GM12801 (cell line): ENCODE results near the gene SLC6A20.

Experiments used
- TF ChIP-seq, protein P1 (sequence below): IDR thresholded peaks from one replicate; pipeline ENCODE4 v1.5.1; 2011; ENCODE audit warnings: control low read depth; ENCODE audit not compliant: insufficient read length; ENCODE audit errors: extremely low read depth

Gene SLC6A20

DNA sequence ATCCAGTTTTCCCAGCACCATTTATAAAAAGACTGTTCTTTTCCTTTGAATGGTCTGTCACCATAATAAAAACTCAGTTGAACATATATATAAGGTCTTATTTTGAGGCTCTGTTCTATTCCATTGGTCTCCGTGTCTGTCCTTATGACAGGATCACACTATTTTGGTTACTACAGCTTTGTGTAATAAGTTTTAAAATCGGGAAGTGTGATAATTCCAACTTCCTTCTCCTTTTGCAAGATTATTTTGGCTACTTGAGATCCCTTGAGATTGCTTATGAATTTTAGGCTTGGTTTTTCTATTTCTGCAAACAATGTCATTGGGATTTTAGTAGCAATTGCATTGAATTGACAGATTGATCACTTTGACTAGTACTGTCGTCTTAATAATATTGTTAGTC is 71.4 kb downstream of the SLC6A20 start:
- TF ChIP-seq, protein P1, sequence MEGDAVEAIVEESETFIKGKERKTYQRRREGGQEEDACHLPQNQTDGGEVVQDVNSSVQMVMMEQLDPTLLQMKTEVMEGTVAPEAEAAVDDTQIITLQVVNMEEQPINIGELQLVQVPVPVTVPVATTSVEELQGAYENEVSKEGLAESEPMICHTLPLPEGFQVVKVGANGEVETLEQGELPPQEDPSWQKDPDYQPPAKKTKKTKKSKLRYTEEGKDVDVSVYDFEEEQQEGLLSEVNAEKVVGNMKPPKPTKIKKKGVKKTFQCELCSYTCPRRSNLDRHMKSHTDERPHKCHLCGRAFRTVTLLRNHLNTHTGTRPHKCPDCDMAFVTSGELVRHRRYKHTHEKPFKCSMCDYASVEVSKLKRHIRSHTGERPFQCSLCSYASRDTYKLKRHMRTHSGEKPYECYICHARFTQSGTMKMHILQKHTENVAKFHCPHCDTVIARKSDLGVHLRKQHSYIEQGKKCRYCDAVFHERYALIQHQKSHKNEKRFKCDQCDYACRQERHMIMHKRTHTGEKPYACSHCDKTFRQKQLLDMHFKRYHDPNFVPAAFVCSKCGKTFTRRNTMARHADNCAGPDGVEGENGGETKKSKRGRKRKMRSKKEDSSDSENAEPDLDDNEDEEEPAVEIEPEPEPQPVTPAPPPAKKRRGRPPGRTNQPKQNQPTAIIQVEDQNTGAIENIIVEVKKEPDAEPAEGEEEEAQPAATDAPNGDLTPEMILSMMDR = no peak

DNA sequence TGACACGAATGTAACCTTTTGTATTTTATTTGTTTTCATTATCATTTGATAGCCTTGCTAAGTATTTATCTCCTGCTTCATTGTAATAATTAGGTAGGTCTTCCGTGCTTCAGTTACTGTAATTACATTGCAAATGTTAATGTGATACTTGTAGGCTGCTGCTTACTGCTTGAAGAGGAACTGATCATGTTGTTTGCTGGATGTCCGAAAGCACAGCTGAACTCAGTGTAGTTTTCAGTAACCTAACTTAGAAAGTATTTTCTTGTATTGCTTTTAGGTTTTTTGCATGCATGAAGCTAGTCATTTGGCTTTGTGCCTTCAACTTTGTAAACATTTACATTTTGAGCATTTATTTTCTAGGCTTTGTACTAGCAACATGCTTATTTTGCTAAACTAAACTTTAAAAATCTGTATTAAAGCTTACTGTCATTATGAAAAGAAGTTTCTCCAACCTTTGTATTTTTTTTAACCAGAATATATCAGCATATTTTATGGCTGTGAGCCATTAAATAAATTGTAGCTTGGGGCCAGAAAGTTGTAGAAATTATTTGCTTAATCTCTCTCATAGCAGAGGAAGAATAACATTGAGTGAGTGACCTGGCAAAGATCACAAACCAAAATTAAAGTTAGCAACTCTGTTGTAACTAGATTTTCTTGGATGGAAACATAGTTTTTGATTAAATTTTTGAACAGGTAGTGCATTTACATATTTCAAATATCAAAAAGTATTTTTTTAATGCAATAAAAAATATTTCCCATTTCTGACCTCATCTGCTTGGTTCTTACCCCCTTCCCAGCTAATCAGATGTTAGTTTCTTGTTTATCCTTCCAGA is 76.5 kb downstream of the SLC6A20 start:
- TF ChIP-seq, protein P1 = no peak

DNA sequence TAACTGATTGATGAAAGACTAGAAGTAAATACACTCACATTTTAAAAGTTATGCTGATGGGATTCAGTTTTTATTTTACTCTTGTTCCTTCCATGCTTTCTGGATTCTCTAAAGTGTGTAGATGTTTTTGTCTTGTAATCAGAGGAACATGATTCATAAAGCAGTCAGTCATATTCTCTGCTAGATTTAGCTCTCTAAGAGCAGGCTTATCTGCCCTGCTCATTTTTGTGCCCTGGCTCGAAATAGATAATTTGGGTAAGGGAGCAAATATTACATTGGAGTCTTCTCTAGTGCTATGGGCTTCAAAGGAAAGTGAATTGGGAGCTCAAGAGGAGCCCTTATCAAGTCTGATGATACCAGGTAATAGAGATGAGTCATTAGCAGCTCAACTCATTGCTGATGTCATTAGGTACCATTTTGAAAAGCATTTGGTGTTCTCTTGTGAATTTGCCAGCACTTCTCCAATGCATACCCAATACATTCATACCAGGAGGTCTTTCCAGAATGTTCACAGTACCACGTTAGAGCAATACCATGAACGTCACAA is 79.5 kb downstream of the SLC6A20 start:
- TF ChIP-seq, protein P1 = no peak

DNA sequence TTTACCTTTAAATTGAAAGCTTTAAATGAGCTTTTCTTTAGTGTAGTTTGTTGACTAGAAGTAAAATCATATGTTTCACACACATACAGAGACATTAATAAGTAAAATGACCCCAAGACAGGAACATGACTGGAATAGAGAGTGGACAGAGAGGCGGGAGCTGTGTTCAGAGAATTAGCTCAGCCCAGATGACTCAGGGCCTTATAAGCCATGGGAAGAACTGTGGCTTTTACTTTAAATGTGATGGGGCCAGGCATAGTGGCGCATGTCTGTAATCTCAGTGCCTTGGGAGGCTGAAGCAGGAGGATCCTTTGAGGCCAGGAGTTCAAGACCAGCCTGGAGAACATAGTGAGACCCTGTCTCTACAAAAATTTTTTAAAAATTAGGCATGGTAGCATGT is 80.4 kb downstream of the SLC6A20 start:
- TF ChIP-seq, protein P1 = no peak

DNA sequence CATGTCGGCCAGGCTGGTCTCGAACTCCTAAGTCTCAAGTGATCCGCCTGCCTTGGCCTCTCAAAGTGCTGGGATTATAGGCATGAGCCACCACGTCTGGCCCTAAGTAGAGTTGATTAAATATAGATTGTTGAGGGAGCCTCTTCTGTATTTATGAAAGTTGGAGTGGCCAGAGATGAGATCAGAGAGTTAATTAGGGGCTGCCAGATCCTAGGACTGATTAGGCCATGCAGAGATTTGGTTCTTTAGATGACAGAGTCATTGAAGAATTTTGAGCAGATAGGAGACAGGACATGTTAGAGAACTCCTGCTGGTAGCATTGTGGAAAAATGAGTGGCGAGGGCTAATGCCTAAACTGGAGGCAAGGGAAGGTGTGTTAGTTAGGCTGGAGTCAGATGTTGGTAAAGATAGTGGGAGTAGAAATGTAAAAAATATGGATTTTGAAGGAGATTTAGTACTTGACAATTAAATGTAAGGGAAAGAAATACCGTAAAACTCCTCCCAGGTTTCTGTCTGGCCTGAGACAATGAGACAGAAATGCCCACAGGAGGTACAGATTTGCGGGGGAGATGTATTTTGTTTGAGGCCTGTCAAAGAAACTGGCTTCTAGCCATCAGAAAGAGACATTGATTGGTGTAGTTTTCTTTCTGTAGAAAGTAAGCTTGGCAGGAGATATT is 83.8 kb downstream of the SLC6A20 start:
- TF ChIP-seq, protein P1 = no peak

DNA sequence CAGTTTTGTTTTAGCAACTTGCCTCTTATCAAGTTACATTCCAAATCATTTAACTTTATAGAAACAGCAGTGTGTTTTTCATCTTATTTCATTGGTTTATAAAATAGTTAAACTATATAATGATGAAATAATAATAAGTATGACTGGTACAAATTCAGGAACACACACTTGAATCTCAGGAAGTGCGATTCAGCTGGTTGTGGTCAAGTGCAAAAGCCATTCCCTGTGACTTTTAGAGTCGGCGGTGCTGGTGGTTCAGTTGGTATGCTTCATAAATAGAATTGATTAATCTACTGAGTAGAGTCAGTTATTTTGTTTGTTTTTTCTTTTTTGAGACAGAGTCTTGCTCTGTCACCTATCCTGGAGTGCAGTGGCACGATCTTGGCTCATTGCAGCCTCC is 84.4 kb downstream of the SLC6A20 start:
- TF ChIP-seq, protein P1 = no peak
